Measurements from ENCODE around the gene CHTF18.
"Not testable (repeated sequence)": the region's sequence is repeated elsewhere in the genome, so short reads cannot be mapped to it uniquely, and the experiment has no call there.

The CHTF18 gene

GRCh38 chr16:760545-761343 lies 27.7 kb upstream of the CHTF18 start, which contains the start of gene MSLN:
TSS of gene MSLN (plus strand) at chr16:760734. CDS start at chr16:762681, 1,947 bp downstream.
- DNase-seq: no peak

DNA sequence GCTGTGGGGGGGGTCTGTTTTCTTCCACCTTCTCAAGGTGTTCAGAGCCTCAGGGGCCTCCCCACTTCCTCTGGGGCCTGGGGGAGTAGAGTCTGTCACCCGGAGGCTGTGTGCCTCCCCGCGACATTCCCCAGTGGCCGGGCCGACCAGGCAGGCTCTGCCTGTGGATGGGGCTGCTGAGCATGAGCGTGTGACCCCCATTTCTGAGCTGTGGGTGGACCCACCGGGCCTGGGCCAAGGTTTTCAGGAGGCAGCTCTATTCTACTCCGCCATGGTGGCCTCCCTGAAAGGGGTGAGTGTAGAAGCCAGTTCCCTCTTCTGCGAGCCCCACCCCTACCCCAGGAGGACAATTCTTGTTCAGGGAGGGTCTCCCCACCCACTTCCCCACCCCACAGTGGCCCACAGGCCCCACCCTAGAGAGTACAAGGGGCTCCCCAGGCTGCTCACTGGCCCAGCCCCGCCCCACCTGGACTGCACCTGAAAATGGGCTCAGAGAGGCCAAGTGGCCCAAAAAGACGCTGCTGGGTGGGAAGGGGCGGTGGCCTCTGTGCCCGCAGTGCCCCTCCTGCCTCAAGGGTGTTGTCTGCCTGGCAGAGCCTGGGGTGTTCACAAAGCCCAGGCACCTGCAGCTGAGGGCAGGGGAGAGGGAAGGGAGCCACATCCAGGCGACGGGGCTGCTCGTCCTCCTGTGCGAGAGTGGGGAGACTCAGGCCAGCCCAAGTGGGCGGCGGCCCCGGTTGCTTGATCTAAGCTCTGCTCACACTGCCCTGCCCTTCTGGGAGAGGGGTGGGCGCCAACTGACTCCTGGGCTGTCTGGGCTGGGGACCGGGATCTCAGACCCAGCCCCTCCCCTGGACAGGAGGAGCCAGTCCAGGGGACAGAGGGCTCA lies 26.6 kb upstream of the CHTF18 start:
- DNase-seq: no peak

GRCh38 chr16:762595-763268 lies 25.7 kb upstream of the CHTF18 start:
- DNase-seq: no peak

GRCh38 chr16:763369-764183 lies 24.8 kb upstream of the CHTF18 start:
- DNase-seq: no peak

GRCh38 chr16:764184-764750 lies 24.2 kb upstream of the CHTF18 start:
- DNase-seq: no peak

DNA sequence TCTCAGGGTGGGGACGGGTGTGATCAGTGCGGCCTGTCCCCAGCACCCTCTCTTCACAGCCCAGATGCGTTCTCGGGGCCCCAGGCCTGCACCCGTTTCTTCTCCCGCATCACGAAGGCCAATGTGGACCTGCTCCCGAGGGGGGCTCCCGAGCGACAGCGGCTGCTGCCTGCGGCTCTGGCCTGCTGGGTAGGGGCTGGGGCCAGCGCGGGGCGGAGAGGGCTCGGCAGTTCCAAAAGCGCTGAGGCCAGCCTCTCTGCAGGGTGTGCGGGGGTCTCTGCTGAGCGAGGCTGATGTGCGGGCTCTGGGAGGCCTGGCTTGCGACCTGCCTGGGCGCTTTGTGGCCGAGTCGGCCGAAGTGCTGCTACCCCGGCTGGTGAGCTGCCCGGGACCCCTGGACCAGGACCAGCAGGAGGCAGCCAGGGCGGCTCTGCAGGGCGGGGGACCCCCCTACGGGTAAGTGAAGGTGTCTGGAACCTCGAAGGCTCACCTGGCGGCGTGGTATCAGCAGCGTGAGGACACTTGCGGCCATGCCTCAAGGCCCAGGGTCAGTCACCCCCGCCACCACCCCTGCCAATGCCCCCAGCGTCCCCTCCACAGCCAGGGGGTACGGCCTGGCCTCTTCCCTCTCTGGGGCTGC lies 23.5 kb upstream of the CHTF18 start:
- DNase-seq: no peak

- no peak for DNase-seq
These were observed 22.9 kb upstream of the CHTF18 start for GRCh38 chr16:765488-765865.

- no peak for DNase-seq
These were observed 22.2 kb upstream of the CHTF18 start for GRCh38 chr16:766008-766819.

GRCh38 chr16:766820-767640 lies 21.4 kb upstream of the CHTF18 start:
- no peak for DNase-seq

GRCh38 chr16:767743-768235 lies 20.6 kb upstream of the CHTF18 start:
- no peak for DNase-seq

DNA sequence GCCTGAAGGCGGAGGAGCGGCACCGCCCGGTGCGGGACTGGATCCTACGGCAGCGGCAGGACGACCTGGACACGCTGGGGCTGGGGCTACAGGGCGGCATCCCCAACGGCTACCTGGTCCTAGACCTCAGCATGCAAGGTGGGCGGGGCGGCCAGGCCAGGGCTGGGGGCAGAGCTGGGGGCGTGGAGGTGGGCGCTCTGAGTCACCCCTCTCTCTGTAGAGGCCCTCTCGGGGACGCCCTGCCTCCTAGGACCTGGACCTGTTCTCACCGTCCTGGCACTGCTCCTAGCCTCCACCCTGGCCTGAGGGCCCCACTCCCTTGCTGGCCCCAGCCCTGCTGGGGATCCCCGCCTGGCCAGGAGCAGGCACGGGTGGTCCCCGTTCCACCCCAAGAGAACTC lies 20.0 kb upstream of the CHTF18 start:
- DNase-seq: no peak

DNA sequence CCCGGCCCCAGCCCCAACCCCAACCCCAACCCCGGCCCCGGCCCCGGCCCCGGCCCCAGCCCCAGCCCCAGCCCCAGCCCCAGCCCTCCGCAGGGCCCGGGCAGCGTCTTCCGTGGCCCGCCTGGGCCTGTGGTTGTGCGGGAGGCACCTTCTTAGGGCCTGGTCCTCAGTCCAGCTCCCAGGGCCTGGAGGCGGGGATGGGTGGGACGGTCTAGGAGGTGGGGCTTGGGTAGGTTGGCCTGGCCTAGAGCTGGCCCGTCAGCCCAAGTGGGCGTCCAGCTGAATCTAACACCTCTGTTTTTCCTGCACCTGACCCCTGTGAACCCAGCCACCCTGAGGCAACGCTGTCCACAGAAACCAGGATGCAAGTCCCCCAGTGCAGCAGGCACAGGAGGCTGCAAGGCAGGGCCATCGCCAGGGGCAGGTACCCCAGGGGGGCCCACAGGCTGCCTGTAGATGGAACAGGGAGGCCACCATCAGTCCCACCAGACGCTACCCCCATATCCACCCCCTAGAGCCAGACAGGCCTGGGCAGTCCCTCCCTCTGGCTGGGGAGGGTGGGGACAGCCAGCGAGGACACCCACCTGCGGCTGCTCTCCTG lies 19.1 kb upstream of the CHTF18 start:
- DNase-seq: no peak

DNA sequence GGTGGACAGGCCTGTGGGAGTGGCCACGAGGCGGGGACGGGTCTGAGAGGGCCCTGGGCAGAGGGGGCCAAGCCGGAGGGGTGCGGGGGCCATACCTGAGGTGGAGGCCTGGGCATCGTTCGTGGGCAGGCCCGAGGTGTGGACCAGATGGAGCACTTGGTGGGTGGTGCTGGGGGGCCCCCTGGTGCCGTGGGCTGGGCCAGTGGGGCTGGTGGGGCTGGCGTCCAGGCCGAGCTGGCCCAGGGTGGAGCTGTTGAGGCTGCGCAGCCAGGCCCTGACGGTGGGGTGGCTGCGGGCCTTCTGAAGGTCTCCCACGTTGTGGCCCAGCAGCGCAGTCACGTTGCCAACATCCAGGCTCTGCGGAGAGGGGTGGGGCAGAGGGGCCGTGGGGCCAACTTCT lies 18.5 kb upstream of the CHTF18 start:
- no peak for DNase-seq

DNA sequence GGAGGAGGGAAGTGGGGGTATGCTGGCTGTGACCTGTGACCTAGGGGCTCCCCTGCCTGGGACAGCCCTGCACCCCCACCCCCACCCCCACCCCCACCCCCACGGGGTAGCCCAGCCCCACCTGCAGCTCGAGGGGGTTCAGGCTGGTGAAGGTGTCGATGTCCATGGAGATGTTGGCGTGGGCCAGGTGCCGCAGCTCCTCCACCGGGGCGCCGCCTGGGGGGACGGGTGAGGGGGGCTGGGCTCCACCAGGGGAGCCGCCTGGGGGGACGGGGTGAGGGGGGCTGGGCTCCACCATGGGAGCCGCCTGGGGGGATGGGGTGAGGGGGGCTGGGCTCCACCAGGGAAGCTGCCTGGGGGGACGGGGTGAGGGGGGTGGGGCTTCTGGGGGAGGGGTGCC lies 18.0 kb upstream of the CHTF18 start:
- DNase-seq: no peak

GRCh38 chr16:772959-773358 lies 15.5 kb upstream of the CHTF18 start:
- no peak for DNase-seq

DNA sequence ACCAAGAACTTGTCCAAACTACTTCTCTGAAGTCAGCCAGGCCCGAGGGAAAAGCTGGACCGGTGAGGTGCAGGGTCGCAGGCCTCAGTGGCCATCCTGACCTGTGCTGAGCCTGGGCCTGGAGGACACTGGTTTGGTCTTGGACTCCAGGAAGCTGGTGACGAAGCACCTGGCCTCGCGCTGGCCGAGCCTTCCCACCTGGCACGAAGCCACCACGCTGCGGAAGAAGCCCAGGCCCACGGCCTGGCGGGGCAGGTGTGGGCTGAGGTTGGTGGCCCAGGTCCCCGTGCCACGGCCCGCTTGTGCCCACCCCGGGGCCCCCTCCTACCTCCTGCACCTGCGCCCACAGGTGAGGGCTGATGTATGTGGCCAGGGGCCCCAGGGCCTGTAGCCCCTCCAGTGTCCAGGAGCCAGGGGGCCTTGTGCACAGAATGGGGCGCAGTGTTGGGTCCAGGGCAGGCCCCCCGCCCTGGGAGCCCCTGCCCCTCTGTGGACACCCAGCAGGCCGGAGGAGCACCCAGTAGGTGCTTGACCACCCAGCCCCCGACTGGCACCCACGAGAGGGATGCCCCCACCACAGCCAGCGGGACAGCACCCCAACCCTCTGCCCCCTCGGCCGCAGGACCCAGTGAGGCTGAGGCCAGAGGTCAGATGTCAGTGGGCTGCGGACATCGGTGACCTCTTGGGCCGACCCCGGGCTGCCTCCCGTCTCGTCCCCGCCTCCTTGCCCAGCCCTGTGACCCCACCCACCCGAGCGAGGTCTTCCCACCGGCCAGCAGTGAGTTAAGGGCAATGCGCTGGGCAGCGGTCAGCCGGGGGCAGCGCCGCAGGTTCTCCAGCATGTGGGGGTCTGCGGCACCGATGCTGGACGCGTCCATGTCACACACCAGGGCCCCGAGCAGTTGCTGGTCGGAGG lies 14.1 kb upstream of the CHTF18 start:
- DNase-seq: no peak

DNA sequence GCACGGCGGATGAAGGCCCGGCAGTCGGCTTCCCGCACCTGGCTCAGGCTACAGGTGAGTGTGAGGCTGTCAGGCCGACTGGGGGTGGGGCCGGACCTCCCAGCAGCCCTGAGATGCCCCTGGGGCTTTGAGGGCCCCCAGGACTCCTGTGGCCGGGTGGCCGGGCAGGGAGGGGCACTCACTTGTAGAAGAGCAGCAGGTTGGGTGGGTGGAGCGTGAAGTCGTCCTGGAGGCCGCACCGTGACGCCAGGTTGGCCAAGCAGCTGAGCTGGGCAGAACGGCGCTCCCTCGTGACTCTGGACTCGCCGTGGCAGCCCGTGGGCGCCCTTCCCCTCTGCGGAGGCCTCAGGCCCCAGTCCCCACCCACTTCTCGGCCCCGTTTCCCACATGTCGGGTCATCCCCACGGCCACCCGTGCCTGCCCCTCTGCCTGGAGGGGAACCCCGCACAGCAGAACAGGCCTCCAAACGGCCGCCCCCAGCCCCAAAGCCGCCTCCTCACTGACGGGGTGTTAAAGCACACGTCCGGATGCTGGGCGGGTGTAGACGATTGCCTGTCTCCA lies 13.1 kb upstream of the CHTF18 start:
- no peak for DNase-seq

- not testable (repeated sequence) for DNase-seq
These were observed 12.1 kb upstream of the CHTF18 start for GRCh38 chr16:776298-776697.

Measured in islet precursor cell (in vitro differentiated cells).